ENCODE results near the gene CTSZ. TPM values are rescaled to one million over a fixed set of nuclear protein-coding genes. Genes with fewer than 3 reads are reported as not detected.

The CTSZ gene
- total RNA-seq, 1 experiment from 2014 or later, result 113 TPM

GRCh38 chr20:59028812-59029211 is 21.8 kb upstream of the CTSZ start:
- intact Hi-C loops (cut with micrococcal nuclease; ENCODE audit: unreplicated experiment), result no loop called here
- TF ChIP-seq CTCF (IDR thresholded peaks at IDR 0.05), result no peak
- no peak for TF ChIP-seq REST (IDR thresholded peaks at IDR 0.05; ENCODE audit: insufficient read depth in 1 of 2, low read depth in 2 of 2, low read length in 1 of 2)
- TF ChIP-seq TCF7L2 (IDR thresholded peaks at IDR 0.05; ENCODE audit: low read depth, low read length), result no peak
- no peak for TF ChIP-seq POLR2AphosphoS5 (IDR thresholded peaks at IDR 0.05; ENCODE audit: low read depth, low read length)
- no peak for TF ChIP-seq SIN3A (IDR thresholded peaks at IDR 0.05; ENCODE audit: borderline replicate concordance, insufficient read depth, low read depth, low read length)
- CTCF ChIA-PET, result no interaction called here

GRCh38 chr20:59027741-59028320 is 20.8 kb upstream of the CTSZ start:
- no TSS peak for BruUV-seq (replicated peaks)
- TF ChIP-seq TCF7L2 (IDR thresholded peaks at IDR 0.05; ENCODE audit: low read depth, low read length), result no peak

More at GRCh38 chr20:59028812-59029211, 21.8 kb upstream of the CTSZ start:
- DNase-seq (ENCODE audit: low read depth, low spot score) (no peak), ATAC-seq (no peak)
- Histone ChIP-seq H3K27me3 (ENCODE audit: control insufficient read depth, insufficient read depth, low read length) (no peaks in the 10 kb centered on the region), H3K27ac (ENCODE audit: low read length) (0 out of 2 replicates have a peak overlapping the region, but pooled peaks have one; percentile 23), H3K4me1 (ENCODE audit: control insufficient read depth, insufficient read depth, low read length) (peaks cover 36% of the 10 kb centered on the region), H3K4me3 (ENCODE audit: low read depth in 2 of 2, low read length in 2 of 2) (peak overlapping the region; percentile 0 to 12; a peak in 2 of 4 replicates), H3K36me3 (ENCODE audit: control insufficient read depth, insufficient read depth, low read length) (peaks cover 67% of the 10 kb centered on the region), H3K9me3 (ENCODE audit: control insufficient read depth, insufficient read depth, low read depth, low read length) (no peaks in the 10 kb centered on the region)
- in situ Hi-C loops (cut with HindIII; ENCODE audit: low pct_unique_long_range_greater_than_20kb, low sequenced_read_pairs), result no loop called here
- BruUV-seq (replicated peaks), result no TSS peak
- POLR2A ChIA-PET, result no interaction called here

More at GRCh38 chr20:59027741-59028320, 20.8 kb upstream of the CTSZ start:
- Histone ChIP-seq H3K36me3 (ENCODE audit: control insufficient read depth, insufficient read depth, low read length) (peaks cover 58% of the 10 kb centered on the region), H3K9me3 (ENCODE audit: control insufficient read depth, insufficient read depth, low read depth, low read length) (no peaks in the 10 kb centered on the region), H3K4me3 (ENCODE audit: low read depth in 2 of 2, low read length in 2 of 2) (no peak overlapping the region), H3K27me3 (ENCODE audit: control insufficient read depth, insufficient read depth, low read length) (no peaks in the 10 kb centered on the region), H3K27ac (ENCODE audit: low read length) (no peak overlapping the region), H3K4me1 (ENCODE audit: control insufficient read depth, insufficient read depth, low read length) (peaks cover 27% of the 10 kb centered on the region)
- in situ Hi-C loops (cut with HindIII; ENCODE audit: low pct_unique_long_range_greater_than_20kb, low sequenced_read_pairs) (no loop called here), intact Hi-C loops (cut with micrococcal nuclease; ENCODE audit: unreplicated experiment) (no loop called here)
- DNase-seq (ENCODE audit: low read depth, low spot score) (no peak), ATAC-seq (no peak)
- CTCF ChIA-PET, result no interaction called here
- POLR2A ChIA-PET, result no interaction called here

All from Panc1 (cell line).